Hepatic stellate cell (primary cell): ENCODE measurements around the gene DES.
"Not testable (repeated sequence)": the region's sequence is repeated elsewhere in the genome, so short reads cannot be mapped to it uniquely, and the experiment has no call there.

Source experiments
- DNase-seq: peaks from one replicate; pipeline ENCODE4 v3.0.0; 2011; ENCODE audit warnings: low spot score

The DES gene

DNA sequence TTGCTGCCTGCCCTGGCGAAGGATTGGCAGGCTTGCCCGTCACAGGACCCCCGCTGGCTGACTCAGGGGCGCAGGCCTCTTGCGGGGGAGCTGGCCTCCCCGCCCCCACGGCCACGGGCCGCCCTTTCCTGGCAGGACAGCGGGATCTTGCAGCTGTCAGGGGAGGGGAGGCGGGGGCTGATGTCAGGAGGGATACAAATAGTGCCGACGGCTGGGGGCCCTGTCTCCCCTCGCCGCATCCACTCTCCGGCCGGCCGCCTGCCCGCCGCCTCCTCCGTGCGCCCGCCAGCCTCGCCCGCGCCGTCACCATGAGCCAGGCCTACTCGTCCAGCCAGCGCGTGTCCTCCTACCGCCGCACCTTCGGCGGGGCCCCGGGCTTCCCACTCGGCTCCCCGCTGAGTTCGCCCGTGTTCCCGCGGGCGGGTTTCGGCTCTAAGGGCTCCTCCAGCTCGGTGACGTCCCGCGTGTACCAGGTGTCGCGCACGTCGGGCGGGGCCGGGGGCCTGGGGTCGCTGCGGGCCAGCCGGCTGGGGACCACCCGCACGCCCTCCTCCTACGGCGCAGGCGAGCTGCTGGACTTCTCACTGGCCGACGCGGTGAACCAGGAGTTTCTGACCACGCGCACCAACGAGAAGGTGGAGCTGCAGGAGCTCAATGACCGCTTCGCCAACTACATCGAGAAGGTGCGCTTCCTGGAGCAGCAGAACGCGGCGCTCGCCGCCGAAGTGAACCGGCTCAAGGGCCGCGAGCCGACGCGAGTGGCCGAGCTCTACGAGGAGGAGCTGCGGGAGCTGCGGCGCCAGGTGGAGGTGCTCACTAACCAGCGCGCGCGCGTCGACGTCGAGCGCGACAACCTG is at the start of gene DES:
Gene DES, plus strand, starts transcription at position 223 of the 857 bp plus-strand sequence. Its CDS starts 86 bp downstream, at position 309.
- DNase-seq = no peak

GRCh38 chr2:219368690-219369191 is 49.4 kb upstream of the DES start:
- peak; percentile 36 for DNase-seq

DNA sequence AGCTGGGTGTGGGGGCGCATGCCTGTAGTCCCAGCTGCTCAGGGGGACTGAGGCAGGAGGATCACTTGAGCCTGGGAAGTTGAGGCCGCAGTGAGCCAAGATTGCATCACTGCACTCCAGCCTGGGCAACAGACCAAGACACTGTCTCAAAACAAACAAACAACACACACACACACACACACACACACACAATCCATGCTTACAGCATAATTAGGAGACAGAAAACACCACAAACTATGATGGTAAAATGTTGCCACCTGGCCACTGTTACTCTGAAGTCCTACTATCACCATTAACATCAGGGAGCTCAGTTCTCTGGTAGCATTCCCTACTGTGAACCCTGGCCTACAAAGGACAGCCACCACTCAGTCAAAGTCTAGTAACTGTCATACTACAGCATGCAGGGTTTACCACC is 48.7 kb upstream of the DES start:
- no peak for DNase-seq

- DNase-seq = no peak
Observed at GRCh38 chr2:219378163-219378851, 39.9 kb upstream of the DES start.

GRCh38 chr2:219380926-219381325 is 37.3 kb upstream of the DES start:
- no peak for DNase-seq

- DNase-seq = no peak
Observed at GRCh38 chr2:219381448-219381847, 36.7 kb upstream of the DES start.

- DNase-seq = no peak
Observed at GRCh38 chr2:219384083-219384713, 34.0 kb upstream of the DES start.

GRCh38 chr2:219384859-219385258 is 33.3 kb upstream of the DES start:
- DNase-seq = no peak

DNA sequence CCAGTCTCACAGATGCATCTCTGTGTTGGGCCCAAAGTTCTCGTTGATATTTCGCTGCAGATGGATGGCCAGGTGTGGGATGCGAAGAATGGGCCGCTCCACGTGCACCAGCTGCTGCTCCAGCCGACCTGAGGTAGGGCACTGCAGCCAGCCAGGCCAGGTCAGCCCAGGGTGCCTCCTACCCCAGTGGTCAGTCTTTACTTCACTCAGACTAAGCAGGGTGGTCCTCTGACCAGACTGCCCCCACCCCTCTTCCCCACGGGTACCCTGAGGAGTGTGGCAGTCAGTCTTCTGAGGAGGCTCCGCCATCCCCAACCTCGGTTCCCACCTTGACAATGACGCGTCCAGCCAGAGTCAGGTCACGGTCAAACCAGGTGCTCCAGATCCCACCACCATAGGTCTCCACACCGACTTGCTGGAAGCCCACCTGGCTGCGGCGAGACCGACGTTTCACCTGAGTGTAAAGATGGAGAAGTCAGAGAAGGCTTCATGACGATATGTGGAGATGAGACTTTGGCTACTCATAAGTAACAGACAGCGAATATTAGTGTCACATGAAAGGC is 32.1 kb upstream of the DES start:
- no peak for DNase-seq

DNA sequence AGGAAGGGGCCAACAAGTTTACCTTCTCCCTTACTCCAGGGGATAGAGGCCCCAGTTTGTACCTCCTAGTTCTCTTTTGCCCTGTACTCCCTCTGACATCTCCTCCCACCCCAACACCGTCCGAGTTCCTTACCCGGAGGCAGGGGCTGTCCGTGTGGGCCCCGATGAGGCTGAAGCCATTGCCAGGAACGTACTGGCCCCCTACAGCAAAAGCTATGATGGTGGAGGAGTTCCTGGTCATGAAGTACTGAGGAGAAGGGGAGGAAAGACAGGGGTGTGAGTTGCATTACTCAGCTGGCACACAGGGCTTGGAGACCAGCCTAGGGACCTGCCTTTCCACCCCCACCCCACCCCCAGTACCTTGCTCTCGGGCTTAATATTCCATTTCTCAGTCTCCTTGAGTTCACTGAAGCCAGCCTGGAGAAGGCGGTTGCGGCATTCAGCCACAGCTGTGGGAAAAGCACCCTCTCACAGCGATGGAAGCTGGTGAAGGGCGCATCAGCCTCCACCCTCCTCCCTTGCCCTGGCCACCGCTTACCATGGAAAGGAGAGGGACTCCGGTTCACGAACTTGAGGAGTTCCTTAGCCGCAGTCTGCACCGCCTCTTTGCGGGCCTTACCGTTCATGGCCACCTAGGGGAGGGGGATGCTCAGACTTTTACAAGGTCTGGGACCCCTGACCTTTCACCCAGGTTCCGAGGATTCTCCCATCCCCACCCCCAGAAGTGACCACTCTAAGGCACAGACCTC is 31.5 kb upstream of the DES start:
- no peak for DNase-seq

DNA sequence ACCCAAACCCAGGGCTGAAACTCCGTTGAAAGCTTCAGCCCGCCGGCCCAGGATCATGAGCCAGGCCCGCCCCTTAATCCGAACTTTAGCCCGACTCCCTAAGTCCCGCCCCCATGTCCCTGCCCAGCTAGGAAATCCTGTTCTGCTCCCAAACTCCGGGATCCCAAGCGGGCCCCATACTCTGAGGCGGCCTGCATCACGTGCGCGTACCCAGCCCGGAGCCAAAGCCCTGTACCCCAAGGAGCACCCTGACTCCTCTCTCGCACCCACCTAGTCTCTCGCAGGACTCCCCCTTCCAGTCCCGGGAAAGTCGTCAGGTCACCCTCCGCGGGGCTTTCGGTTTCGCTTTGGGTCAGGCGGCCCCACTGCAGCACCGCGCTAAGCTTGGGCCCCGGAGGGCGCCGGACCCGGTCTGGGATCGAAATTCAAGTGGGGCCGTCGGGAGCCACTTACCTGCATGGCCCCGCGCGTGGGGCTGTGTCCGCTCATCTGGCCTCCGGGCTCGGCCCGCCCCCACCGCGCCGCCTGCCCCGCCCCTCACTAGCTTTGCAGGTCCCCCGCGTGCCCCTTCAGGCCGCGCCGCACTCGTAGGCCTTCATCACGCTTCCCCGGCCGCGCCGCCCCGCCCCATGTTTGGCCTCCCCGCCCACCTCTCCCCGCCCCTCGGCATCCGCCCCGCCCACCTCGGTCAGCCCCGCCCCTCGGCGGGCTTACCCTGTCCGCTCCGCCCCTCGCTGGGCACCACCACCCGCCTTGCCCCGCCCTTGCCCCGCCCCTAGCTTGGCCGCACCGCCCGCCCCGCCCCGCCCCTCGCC is 30.7 kb upstream of the DES start, which contains the start of gene DNPEP:
Gene DNPEP, minus strand, starts transcription at position 607 of the 815 bp plus-strand sequence. Its CDS starts 118 bp downstream, at position 489.
- peak; percentile 91 for DNase-seq

DNA sequence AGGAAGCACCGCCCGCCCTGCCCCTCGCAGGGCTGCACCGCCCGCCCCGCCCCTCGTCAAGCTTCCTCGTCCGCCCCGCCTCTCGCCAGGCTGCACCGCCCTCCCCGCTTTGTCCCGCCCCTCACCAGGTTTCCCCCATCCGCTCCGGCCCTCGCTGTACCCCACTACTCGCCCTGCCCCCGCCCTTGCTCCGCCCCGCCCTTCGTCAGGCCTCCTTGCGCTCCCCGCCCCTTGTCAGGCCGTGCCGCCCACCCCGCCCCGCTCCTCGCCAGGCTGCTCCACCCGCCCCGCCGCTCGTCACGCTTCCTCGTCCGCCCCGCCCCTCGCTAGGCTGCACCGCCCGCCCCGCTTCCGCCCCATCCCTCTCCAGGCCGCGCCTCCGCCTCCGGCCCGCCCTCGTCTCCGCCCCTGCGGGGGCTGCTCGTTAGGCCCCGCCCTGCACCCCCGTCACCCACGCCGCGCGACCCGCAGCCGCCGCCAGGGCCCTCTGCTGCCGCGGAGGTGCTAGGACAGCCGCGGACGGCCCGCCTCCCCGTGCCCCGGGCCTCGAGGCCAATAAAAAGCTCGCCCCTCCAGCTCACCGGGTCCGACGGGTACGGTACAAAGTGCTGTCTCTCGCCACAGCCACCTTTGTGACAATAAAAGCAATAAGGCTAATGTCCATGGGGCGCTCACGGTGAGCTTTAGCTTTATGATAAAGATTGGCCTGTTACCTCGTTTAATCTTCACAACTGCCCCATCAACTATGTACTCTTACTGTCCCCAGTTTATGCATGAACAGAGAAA is 29.9 kb upstream of the DES start:
- peak; percentile 95 for DNase-seq

DNA sequence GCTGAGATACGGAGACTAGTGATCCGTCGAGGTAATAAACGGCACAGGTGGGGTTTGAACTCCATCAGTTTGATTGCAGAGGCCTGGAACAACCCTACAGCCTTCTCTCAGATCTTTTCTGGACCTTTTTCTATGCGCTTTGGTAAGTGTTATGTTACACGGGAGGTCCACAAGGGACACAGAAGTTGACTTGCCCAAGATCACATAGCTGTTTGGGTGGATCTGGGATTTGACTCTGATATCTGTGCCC is 29.3 kb upstream of the DES start:
- DNase-seq = no peak

DNA sequence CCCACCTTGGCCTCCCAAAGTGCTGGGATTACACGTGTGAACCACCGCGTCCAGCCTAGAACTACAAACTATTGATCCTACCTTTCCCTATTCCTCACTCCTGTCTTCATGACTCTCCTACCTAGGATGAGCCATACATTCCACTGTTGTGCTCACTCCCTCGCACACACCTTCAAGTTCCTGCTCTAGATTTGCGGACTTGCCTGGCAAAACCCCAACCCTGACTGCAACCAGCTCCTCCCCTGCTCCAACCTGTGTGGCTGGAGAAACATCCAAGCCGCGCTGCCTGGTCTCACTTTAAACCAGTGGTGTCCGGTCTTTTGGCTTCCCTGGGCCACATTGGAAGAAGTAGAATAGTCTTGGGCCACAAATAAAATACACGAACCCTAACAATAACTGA is 25.4 kb upstream of the DES start:
- DNase-seq = no peak

DNA sequence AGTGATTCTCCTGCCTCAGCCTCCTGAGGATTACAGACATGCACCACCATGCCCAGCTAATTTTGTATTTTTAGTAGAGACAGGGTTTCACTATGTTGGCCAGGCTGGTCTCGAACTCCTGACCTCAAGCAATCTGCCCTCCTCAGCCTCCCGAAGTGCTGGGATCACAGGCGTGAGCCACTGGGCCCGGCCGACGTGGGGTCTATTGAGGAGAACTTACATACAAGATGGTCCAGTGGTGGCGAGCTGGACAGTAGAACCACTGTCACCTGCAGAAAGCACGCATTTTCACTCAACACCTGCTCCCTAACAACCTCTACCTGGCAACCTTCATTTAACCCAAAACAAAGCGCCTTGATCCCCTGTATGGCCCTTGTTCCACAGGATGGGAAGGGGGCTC is 23.1 kb upstream of the DES start:
- not testable (repeated sequence) for DNase-seq

DNA sequence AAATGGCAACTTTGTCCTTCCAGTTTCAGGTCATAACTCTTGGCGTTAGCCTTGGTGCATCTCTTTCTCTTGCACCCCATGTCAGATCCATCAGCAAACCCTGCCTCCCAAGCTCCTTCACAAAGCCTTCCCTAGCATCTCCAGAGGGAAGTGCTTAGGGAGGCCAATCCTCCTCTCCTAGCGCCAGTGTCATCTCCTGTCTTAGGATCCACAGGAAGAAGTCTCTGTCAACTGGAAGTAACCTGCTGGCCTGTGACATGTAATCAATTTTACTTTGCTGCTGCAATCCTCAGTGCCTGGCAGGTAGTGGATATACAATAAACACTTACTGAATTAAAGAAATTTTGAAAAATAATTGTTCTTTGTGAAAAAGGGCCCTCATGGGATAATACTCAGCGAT is 22.6 kb upstream of the DES start:
- no peak for DNase-seq

GRCh38 chr2:219396863-219397457 is 21.2 kb upstream of the DES start:
- no peak for DNase-seq

GRCh38 chr2:219398721-219399363 is 19.3 kb upstream of the DES start:
- DNase-seq = no peak
